Placental epithelial cell (primary cell): ENCODE results near the gene GALC. TPM values are rescaled to one million over a fixed set of nuclear protein-coding genes. Genes with fewer than 3 reads are reported as not detected.

ENCODE experiments used
- small RNA-seq: library from RNA; depleted of rRNA; stranded (forward); fragments of <200 nt; gene quantifications from one replicate; pipeline ENCODE3, GENCODE V24; 2012
- total RNA-seq: library from RNA; depleted of rRNA; stranded (reverse); fragments of >200 nt; gene quantifications from 2 replicates; pipeline ENCODE4 v1.2.3, GENCODE V29; 2012

The GALC gene
- 23.9 and 24.9 TPM in 2 replicates for total RNA-seq

DNA sequence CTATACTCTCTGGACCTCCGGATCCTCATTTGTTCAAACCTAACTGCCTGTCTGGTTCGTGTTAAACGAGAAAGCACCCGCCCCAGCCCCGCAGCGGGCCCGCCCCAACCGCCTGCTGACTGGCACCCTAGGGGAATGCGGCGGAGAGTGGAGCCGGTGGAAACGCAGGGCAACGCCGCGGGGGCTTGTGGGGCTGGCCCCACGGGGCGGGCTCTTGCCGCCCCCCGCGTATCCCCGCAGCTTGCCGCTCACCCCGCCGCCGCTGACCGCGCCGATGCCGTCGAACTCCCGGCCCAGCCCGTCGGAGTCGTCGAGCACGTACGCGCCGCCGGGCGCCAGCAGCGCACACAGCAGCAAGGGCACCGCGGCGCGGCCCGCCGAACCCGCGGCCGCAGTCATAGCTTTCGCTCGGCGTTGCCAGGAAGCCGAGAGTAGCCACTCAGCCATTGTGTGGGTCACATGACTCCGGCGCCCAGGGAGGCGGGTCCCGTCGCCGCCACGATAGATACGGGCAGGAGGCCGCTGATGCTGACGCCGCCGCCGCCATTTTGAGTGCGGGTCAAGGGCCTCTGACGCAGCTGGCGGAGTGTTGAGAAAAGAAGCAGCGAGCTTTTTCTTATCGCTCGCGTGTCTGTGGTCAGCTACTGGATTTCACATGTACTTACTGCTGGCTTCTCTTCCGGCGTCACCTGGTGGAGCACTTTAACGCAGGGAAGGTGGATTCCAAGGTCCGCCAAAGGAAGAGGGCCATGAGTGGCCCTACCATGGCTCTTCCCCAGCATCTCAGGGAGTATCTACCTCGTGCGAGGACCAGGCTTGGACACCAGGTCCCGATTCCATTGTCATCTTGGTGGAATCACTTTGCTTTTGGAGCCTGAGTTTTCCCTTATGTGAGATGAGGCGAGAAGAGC, at the start of gene GALC:
Gene GALC (minus strand): TSS at position 465 of the 911 bp plus-strand sequence. CDS start 18 bp downstream, at position 447.

GRCh38 chr14:88005050-88005481, 12.1 kb upstream of the GALC start, which contains the start of gene GPR65:
Gene GPR65 (plus strand): TSS chr14:88005135. CDS start chr14:88010848, 5,713 bp downstream.

Small RNAs within 50 kb of the gene (small RNA-seq; reads per million reads assigned to genes)
- gene RNU6-835P = not detected

Other genes with a start within 250 kb of the GALC start
- gene GPR65, start 12.0 kb upstream of the GALC start, total RNA-seq = not detected in 2 replicates